ENCODE results near the gene CNTF.

DNA sequence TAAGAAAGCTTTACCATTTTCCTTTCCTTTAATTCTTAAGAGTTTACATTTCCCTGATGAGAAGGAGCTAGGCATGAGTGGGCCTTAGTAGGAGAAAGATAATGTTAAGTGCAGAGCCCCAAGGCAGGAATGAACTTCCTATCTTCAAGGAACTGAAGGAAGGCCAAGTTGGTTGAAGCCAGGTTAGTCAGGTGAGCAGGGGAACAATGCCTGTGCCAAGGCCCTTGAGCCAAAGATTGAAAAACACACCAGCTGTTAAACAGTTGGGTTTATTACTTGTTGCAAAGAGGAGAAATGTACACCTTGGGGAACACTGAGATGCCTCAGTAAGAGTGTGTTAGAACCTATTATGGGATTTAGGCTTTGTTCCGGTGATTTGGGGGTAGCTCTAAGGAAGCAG is 10.0 kb downstream of the CNTF start:
- TF ChIP-seq SP1 (IDR thresholded peaks at IDR 0.05; ENCODE audit: low read depth, low read length) (no peak), EZH2 (IDR thresholded peaks at IDR 0.05; ENCODE audit: borderline replicate concordance, control insufficient read depth, low read depth, low read length) (no peak), CTCF (IDR thresholded peaks at IDR 0.05 in 2 of 3, conservative IDR thresholded peaks at IDR 0.05 in 1 of 3; ENCODE audit: control insufficient read depth in 2 of 3, extremely low read depth in 1 of 3, insufficient read depth in 1 of 3, low read depth in 3 of 3, low read length in 3 of 3) (no peak), CEBPB (IDR thresholded peaks at IDR 0.05; ENCODE audit: borderline replicate concordance in 1 of 2, low read depth in 2 of 2, low read length in 2 of 2) (no peak), ZZZ3 (IDR thresholded peaks at IDR 0.05; ENCODE audit: control insufficient read depth, insufficient read length, low read depth) (no peak), RCOR1 (conservative IDR thresholded peaks at IDR 0.05; ENCODE audit: low read depth, low read length) (no peak), CREM (IDR thresholded peaks at IDR 0.05; ENCODE audit: low read depth) (no peak), ZNF274 (IDR thresholded peaks at IDR 0.05; ENCODE audit: insufficient read depth, insufficient read length) (no peak)

Measured in GM12878 (cell line).